ENCODE results near the gene PGBD2. TPM values are rescaled to one million over a fixed set of nuclear protein-coding genes. Genes with fewer than 3 reads are reported as not detected.

The PGBD2 gene
- total and polyA plus RNA-seq, 9 of the 15 experiments (the other 6 are each of a cell fraction or from before 2014, with no cell fraction given): 11.9 to 21.8 (median 14.7) TPM

GRCh38 chr1:248892590-248892989 lies 13.4 kb upstream of the PGBD2 start (continued):
- TF ChIP-seq BRF2 (IDR thresholded peaks at IDR 0.05; ENCODE audit: borderline replicate concordance, insufficient read depth, insufficient read length) (no peak), PHB (CRISPR knock-in tag; IDR thresholded peaks at IDR 0.05) (no peak), TSC22D4 (tag; IDR thresholded peaks at IDR 0.05) (no peak), SNRNP70 (optimal IDR thresholded peaks at IDR 0.05; ENCODE audit: low read depth, low read length) (no peak), PKNOX1 (IDR thresholded peaks at IDR 0.05) (peak; percentile 87), NFE2L1 (tag; IDR thresholded peaks at IDR 0.05; ENCODE audit: borderline replicate concordance, low read depth) (no peak), HMGXB4 (CRISPR knock-in tag; IDR thresholded peaks at IDR 0.05) (no peak), ZNF316 (IDR thresholded peaks at IDR 0.05) (no peak), SMARCA4 (IDR thresholded peaks at IDR 0.05) (no peak), SMARCE1 (IDR thresholded peaks at IDR 0.05) (0 out of 2 replicates have a peak, but pooled peaks have one; percentile 26), RB1 (IDR thresholded peaks at IDR 0.05; ENCODE audit: low read depth) (no peak), ZEB2 (IDR thresholded peaks at IDR 0.05) (0 out of 2 replicates have a peak, but pooled peaks have one; percentile 58), POLR2G (IDR thresholded peaks at IDR 0.05; ENCODE audit: low read depth, low read length) (no peak), RAD21 (CRISPR knock-in tag; conservative IDR thresholded peaks at IDR 0.05 in 1 of 2, IDR thresholded peaks at IDR 0.05 in 1 of 2) (no peak), RFX5 (IDR thresholded peaks at IDR 0.05; ENCODE audit: low read depth, low read length) (no peak), BRCA1 (IDR thresholded peaks at IDR 0.05) (no peak), BRCA1 (CRISPR knock-in tag; IDR thresholded peaks at IDR 0.05) (no peak), MEIS2 (IDR thresholded peaks at IDR 0.05; ENCODE audit: partially characterized antibody) (peak; percentile 95), GTF2A2 (tag; IDR thresholded peaks at IDR 0.05) (no peak), JUND (IDR thresholded peaks at IDR 0.05; ENCODE audit: borderline replicate concordance, low read depth, low read length) (0 out of 2 replicates have a peak, but pooled peaks have one; percentile 14), JUND (tag; IDR thresholded peaks at IDR 0.05; ENCODE audit: borderline replicate concordance, low read depth, low read length) (no peak), MYNN (IDR thresholded peaks at IDR 0.05) (no peak), MYNN (CRISPR knock-in tag; IDR thresholded peaks at IDR 0.05) (no peak)
- TF ChIP-seq, protein P1, sequence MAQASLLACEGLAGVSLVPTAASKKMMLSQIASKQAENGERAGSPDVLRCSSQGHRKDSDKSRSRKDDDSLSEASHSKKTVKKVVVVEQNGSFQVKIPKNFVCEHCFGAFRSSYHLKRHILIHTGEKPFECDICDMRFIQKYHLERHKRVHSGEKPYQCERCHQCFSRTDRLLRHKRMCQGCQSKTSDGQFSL (CRISPR knock-in tag; IDR thresholded peaks at IDR 0.05): no peak
- TF ChIP-seq, protein P1 (tag; IDR thresholded peaks at IDR 0.05): no peak
